CD1c-positive myeloid dendritic cell (primary cell): ENCODE data around the gene TNK1.
"Not testable (repeated sequence)": the region's sequence is repeated elsewhere in the genome, so short reads cannot be mapped to it uniquely, and the experiment has no call there.

Source experiments
- DNase-seq: peaks from one replicate; pipeline ENCODE4 v3.0.0-alpha.2; 2016; ENCODE audit errors: extremely low spot score

The TNK1 gene

DNA sequence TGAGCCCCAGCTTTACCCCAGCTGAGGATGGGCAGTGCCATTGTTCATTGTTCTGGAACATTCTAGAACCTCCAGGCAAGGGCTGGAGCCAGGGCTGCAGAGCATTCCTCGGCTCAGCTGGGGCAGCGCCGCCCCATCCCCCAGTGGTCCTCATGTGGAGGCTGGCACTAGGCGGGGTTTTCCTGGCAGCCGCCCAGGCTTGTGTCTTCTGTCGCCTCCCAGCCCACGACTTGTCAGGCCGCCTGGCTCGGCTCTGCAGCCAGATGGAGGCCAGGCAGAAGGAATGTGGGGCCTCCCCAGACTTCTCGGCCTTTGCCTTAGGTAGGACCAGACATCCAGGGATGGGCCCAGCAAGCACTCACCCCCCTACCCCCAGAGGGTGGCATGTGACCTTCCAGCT lies 25.8 kb upstream of the TNK1 start, which contains the start of gene TMEM95:
Gene TMEM95, plus strand, starts transcription at position 104 of the 400 bp plus-strand sequence. Its CDS starts 49 bp downstream, at position 153.
- DNase-seq, result no peak

- no peak for DNase-seq
Observed at GRCh38 chr17:7355573-7355972, 25.3 kb upstream of the TNK1 start.

DNA sequence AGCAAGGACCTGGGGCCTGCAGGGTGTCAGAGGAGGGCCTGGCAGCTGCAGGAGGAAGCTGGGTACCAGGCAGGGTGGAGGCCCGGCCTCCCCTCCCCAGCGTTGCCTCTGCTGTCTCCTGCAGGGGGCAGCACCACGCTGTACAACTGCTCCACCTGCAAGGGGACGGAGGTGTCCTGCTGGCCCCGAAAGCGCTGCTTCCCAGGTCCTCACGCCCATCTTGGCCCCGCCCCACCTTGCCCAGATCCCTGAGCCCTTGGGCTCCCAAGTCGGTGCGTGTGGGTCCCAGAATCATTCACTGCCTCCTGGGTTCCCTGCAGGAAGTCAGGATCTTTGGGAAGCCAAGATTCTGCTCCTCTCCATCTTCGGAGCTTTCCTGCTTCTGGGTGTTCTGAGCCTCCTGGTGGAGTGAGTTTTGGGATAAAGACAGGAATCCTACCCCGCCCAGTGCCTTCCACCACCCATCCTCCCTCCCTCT lies 24.8 kb upstream of the TNK1 start:
- DNase-seq, result peak; percentile 83

DNA sequence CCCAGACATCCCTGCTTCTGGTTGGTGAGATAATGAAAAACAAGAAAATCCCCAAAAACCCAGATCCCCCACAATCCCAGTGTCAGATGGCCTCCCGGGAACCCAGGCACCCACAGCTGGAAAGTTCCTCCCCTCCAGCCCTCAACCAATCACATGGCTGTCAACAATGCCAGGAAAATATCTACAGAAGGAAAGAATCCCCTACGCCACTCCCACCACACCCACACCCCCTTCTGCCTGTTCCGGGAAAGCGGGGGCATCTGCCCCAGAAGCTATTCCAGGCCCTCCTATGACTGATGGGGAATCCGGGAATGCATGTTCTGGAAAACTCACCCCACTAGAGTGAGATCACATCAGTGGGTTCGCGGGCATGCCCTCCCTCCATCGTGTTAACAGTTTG lies 24.1 kb upstream of the TNK1 start:
- DNase-seq, result no peak

DNA sequence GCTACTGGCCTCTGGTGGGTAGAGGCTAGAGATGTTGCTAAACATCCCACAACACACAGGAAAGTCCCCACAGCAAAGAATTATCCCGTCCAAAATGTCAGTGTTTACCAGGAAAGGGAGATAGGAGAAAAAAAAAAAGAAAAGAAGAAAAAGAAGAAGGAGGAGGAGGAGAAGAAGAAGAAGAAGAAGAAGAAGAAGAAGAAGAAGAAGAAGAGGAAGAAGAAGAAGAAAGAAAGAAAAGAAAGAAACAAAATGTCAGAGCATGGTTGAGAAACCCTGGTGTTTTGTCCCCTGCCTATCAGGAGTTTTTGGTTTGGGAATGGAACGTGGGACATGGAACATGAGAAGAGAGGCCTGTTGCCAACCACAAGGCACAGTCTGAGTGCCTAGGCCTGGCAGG lies 23.5 kb upstream of the TNK1 start:
- DNase-seq, result no peak

GRCh38 chr17:7361906-7362305 lies 19.0 kb upstream of the TNK1 start:
- DNase-seq, result no peak

- no peak for DNase-seq
Observed at GRCh38 chr17:7363311-7363710, 17.6 kb upstream of the TNK1 start.

DNA sequence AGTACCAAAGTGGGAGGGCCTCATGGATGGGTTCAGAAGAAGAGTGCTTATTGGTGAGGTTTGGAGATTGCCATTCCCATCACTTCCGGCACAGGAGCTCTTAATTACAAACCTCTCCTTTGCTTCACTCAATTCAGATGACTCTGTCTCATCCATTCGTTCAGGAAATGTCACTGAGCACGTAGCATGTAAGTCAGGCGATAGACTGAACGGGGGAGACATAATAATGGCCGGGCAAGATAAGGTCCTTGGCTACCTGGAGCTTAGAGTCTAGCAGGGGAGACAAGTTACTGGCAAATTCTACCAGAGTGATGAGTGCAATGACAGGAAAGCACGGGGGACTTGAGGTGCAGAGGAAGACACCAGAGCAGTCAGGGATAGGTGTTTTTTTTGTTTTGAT lies 14.9 kb upstream of the TNK1 start:
- not testable (repeated sequence) for DNase-seq

GRCh38 chr17:7367083-7367482 lies 13.8 kb upstream of the TNK1 start:
- DNase-seq, result no peak

DNA sequence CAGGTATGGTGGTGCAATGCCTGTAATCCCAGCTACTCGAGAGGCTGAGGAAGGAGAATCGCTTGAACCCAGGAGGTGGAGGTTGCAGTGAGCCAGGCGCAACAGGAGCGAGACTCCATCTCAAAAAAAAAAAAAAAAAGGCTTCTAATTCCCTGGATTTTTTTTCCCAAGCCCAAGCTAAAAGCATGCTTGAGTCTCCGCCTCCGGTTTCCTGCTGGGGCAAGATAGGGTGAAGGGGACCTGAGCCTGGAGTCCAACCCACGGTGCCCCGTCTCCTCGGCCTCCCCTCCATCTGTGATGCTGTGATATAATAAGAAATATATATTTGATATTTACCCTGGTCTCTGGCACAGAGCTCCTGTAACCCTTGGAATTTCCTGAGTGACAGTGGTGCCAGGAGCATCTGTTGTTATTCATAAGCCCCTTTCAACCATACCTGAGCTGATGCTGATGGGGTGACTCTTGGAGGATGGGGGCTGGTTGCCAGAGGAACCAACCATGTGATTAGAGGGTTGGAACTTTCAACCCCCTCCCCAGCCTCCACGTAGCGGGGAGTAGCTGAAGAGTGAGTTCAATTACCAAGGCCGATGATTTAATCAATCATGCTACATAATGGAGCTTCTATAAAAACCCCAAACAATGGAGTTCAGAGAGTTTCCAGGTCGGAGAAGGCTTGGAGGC lies 12.8 kb upstream of the TNK1 start:
- DNase-seq, result no peak

GRCh38 chr17:7368599-7368994 lies 12.3 kb upstream of the TNK1 start:
- DNase-seq, result not testable (repeated sequence)

- no peak for DNase-seq
Observed at GRCh38 chr17:7369825-7370224, 11.1 kb upstream of the TNK1 start.

GRCh38 chr17:7370853-7371252 lies 10.0 kb upstream of the TNK1 start:
- no peak for DNase-seq

GRCh38 chr17:7374353-7374752 lies 6.5 kb upstream of the TNK1 start:
- DNase-seq, result no peak

GRCh38 chr17:7379134-7379533 lies 1.8 kb upstream of the TNK1 start:
- no peak for DNase-seq

GRCh38 chr17:7380321-7380720 lies 568 bp upstream of the TNK1 start:
- peak; percentile 19 for DNase-seq

DNA sequence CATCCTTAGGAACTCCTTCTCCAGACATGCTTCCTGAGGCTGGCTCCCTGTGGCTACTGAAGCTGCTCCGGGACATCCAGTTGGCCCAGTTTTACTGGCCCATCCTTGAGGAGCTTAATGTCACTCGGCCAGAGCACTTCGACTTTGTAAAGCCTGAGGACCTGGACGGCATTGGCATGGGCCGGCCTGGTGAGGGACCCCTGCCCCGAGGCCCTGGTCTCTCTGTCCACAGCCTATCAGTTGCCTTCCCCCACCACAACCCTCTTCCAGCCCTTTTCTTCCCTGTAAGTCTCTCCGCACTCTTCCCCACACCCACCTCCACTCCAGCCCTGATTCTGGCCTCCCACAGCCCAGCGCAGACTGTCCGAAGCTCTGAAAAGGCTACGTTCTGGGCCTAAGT lies 2.0 kb downstream of the TNK1 start:
- DNase-seq, result no peak

GRCh38 chr17:7383371-7383741 lies 2.5 kb downstream of the TNK1 start:
- no peak for DNase-seq

DNA sequence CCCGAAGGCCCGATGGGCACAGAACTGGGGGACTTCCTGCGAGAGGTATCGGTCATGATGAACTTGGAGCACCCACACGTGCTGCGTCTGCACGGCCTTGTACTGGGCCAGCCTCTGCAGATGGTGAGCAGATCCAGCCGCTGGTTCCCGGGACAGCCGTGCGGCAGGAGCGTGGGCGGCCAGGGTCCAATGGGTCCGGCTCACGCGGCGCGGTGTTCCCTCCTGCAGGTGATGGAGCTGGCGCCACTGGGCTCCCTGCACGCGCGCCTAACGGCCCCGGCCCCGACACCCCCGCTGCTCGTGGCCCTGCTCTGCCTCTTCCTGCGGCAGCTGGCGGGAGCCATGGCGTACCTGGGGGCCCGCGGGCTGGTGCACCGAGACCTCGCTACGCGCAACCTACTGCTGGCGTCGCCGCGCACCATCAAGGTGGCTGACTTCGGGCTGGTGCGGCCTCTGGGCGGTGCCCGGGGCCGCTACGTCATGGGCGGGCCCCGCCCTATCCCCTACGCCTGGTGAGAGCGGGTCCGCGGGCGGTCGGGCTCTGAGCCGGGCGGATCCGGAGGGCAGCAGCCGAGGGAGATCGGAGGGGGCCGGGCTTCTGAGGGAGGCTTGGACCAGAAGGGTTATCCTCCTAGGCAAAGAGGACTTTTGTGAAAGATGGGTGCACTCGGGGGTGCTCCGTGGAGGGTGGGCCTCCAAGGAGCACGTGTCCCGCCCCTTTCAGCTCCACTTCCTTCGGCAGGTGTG lies 3.0 kb downstream of the TNK1 start:
- DNase-seq, result peak; percentile 64

GRCh38 chr17:7384489-7385081 lies 3.7 kb downstream of the TNK1 start:
- no peak for DNase-seq

DNA sequence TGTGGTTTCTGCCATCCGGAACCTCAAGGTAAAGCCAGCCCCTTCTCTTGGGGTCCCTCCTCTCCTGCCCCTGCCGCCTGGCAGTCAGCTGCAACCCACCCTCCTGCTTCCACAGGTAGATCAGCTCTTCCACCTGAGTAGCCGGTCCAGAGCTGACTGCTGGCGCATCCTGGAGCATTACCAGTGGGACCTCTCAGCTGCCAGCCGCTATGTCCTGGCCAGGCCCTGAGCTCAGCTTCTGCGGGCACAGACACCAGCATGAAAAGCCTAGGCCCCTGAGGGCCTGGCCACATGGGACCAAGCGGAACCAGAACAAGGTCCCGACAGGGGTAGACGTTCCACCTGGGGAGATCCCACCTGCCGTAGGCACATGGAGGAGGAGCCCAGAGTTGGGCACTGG lies 8.0 kb downstream of the TNK1 start:
- no peak for DNase-seq

GRCh38 chr17:7389924-7390910 lies 9.3 kb downstream of the TNK1 start:
- DNase-seq, result no peak
